HL-60/S4 treated with phorbol 12-myristate 13-acetate at 8.2 ng/mL for 4 days and 3 days (cell line): ENCODE measurements around the gene RNH1.
"Not testable (repeated sequence)": the region's sequence is repeated elsewhere in the genome, so short reads cannot be mapped to it uniquely, and the experiment has no call there.

Experiments
- in situ Hi-C: fragments of 300-500 bp; cut with MboI; formaldehyde crosslinking; loops from 2 replicates; pipeline ENCODE4 v1.15.0; 2022; ENCODE audit warnings: low sequenced_read_pairs

The RNH1 gene

DNA sequence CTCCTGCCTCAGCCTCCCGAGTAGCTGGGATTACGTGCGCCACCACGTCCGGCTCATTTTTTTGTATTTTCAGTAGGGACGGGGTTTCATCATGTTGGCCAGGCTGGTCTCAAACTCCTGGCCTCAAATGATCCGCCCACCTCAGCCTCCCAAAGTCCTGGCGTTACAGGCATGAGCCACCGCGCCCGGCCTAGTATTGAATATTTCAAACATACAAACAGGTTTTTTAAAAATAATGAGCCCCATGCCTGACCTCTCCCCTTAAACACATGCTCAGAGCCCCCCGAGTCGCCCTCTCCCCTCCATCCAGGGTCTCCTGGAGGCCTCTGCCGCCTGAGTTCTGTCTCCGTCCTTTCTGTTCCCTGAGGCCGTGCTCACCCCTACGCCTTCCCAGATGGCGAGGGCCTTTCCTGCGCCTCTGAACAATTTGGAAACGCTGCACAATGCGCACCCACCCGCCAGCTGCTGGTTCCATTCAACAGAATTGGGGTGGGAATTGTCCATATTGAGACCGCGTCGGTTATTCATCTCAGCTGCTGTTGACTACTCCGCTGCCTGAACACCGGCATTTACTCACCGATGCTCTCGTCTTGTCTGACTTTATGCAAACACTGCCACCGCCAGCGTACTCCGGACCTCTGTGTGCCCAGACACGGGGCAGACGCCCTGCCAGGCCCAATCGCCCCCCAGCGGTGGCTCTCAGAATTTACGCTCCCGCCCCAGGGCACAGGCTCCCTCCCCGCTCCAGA, 13.6 kb upstream of the RNH1 start:
- in situ Hi-C loops, result no loop called here

DNA sequence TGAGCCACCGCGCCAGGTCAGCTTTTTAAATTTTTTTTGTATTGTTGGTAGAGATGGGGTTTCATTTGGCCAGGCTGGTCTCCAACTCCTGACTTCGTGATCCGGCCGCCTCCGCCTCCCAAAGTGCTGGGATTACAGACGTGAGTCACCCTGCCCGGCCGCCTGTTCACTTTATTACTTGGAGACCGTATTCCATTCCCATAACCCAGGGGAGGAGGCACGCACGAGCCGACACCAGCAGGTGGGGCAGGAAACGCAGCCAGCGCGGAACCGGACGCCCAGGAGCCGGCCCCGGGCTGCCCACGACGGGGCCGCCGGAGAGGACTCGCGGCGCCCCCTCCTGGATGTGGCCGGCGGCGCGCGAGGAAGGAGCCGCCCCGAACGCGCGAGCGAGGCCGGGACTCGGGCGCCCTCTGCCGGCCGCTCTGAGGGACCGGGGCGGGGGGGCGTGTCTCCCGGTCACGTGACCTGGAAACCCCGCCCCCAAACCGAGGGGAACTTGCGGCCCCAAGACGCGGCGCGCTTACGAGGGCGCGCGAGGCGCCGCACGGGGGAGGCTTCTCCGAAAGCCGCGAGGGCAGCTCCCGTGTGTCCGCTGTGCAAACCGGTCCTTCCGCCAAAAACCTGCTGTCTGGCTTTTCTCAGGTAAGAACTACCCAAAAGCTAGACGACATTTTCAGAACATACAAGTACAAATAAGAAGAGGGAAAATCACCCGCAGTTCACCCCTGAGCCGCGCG, 11.6 kb upstream of the RNH1 start:
- in situ Hi-C loops, result no loop called here

DNA sequence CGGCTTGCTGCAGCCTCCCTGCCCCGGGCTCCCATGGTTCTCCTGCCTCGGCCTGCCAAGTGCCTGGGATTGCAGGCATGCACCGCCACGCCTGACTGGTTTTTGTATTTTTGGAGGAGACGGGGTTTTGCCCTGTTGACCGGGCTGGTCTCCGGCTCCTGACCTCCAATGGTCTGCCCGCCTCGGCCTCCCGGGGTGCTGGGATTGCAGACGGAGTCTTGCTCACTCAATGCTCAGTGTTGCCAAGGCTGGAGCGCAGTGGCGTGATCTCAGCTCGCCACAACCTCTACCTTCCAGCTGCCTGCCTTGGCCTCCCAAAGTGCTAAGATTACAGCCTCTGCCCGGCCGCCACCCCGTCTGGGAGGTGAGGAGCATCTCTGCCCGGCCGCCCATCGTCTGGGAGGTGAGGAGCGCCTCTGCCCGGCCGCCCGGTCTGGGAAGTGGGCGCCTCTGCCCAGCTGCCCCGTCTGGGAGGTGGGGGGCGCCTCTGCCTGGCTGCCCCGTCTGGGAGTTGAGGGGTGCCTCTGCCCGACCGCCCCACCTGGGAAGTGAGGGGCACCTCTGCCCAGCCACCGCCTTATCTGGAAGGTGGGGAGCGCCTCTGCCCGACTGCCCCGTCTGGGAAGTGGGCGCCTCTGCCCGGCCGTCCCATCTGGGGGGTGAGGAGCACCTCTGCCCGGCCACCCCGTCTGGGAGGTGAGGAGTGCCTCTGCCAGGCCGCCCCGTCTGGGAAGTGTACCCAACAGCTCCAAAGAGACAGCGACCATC, 10.1 kb upstream of the RNH1 start:
- in situ Hi-C loops, result not testable (repeated sequence)

DNA sequence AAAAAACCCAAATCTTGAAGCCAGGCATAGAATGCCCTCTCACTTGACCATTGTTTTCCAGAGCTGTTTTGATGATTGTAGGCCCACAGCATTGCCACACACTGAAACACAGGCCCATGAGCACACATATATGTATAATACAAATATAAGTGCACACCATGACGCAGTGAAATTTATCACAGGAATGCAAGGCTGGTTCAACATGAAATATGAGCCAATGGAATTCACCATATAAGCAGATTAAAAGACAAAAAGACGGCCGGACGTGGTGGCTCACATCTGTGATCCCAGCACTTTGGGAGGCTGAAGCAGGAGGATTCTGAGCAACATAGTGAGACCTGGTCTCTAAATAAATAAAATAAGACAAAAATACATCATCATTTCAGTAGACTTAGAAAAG, 9.4 kb upstream of the RNH1 start:
- in situ Hi-C loops, result no loop called here

DNA sequence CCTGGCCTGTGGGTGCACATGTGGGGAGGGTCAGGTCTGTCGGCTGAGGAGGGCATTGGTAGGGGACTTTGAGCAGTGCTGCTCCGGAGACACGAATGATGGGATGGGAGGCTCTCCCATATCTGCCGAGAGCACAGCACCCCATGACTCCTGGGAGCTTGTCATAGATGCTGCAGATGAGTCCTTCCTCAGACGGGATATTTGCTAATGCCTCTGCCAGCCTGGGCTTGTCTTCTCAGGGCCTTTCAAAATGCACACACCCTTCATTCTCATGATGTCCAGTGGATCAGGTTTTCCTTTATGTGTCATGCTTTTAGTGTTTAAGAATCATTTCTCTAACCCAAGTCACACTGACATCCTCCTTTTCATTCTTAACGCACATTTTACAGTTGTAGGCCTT, 8.1 kb upstream of the RNH1 start:
- in situ Hi-C loops, result no loop called here

DNA sequence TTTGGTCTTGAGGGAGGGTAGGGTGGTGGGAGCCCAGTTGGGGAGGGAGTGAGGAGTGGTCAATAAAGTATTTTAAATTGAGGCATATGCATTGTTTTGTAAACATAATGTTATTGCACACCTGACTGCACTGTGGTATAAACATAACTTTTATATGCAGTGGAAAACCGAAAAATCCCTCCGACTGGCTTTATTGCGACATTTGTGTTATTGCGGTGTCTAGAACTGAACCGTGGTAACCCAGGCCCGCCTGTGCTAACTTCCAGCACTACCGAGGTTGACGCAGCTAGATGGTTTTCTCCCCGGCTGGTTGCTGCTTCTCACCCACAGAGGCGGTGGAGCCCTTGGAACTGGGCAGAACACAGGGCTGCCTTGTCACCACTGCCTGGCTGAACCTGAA, 7.6 kb upstream of the RNH1 start:
- in situ Hi-C loops, result no loop called here

DNA sequence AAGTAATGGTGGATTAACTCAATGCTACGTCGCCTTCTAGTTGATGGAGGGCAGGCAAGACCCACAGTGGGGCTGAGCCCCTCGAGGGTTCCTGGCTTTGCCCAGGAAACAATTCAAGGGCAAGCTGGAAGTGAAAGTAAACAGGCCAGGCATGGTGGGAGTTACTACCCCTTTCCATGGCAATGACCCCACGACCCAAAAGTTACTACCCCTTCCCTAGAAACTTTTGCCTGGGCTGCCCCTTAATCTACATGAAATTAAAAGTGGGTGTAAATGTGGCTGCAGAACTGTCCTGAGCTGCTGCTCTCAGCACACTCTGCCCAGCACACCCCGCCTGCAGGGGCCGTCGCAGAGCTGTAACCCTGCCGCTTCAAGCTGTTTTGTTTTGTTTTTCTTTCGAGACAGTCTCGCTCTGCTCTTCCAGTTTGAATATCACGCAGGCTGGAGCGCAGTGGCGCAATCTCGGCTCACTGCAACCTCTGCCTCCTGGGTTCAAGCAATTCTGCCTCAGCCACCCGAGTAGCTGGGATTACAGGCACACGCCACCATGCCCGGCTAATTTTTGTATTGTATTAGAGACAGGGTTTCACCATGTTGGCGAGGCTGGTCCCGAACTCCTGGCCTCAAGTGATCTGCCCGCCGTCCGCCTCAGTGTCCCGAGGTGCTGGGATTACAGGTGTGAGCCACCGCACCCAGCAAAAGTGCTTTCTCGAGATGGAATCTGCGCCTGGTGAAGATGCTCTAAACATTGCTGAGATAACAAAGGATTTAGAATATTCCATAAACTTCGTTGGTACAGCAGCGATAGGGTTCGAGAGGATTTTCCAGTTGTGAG, 5.9 kb upstream of the RNH1 start:
- in situ Hi-C loops, result no loop called here

DNA sequence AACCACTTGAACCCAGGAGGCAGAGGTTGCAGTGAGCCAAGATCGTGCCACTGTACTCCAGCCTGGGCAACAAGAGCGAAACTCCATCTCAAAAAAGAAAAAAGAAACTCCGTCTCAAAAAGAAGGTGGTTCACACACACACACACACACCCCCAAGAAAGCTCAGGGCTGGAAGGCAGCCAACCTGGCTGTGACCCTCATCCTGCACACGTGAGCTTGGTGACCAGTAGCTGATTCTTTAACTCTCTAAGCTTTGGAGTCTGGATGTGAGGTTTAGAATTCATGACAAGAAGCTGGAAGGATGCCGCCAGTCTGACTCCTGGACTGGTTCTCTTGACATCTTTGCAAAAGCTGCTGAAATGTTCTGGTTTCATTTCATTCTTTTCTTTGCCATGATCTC, 1.9 kb upstream of the RNH1 start:
- in situ Hi-C loops, result no loop called here

DNA sequence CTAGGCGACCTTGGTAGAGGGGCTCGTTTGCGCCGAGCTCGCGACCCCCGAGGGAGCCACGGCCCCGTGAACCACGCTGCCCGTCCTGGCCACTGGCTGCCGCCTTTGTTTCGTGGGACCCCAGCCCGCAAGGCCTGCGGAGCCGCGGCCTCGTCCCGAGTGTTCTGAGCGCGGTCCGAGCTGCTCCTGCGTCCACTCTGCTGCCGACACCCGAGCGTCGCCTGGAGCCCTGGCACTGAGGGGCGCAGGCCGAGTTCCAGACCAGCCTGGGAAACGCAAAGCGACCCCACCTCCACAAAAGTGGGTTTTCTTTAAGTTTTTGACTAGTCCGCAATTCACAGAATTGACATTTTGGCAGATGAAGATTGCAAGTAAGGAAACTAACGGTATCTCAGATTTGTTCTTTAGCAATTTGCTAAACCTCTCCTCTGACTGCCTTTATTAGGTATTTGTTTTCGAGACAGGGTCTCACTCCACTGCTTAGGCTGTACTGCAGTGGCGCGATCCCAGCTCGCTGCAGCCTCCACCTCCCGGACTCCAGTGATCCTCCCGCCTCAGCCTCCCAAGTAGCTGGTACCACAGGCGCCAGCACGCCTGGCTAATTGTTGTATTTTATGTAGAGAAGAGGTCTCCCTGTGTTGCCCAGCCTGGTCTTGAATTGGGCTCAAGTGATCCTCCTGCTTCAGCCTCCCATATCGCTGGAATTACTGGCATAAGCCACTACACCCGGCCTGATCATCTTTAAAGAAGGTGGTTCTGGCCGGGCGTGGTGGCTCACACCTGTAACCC, 879 bp upstream of the RNH1 start:
- in situ Hi-C loops, result no loop called here

DNA sequence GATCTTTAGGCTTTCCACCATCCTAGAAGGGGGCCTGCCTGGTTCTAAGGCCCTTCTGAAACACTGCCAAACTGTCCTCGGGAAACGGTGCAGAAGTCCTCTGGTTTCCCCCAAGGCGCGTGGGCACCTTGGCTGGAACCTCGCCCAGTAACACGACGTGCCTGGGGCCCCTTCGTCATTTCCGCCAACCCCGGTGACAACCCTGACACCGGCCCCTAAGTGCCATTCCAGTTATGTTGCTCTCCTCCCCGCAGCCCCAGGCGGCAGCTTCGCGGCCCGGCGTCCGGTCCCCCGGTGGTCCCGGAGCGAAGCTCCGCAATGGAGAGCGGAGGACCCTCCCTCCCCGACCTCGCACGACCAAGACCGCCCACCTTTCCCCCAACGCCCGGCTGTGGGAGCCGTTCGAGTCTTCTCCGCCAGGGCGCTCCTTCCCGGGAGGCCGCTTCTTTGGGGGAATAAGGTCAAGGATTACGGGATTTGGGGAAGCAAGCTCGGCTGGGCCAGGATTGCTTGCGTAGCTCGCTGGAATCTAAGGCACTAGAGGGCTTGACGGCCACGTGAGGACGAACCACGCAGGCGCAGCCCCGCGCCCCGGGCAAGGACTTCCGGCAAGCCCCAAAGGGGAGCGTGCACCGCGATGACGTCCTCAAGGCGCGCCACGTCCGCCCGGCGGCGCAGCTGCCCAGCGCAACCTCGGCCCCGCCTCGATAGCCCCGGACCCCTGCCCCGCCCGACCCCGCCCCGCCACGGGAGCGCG, 626 bp downstream of the RNH1 start:
- in situ Hi-C loops, result no loop called here

DNA sequence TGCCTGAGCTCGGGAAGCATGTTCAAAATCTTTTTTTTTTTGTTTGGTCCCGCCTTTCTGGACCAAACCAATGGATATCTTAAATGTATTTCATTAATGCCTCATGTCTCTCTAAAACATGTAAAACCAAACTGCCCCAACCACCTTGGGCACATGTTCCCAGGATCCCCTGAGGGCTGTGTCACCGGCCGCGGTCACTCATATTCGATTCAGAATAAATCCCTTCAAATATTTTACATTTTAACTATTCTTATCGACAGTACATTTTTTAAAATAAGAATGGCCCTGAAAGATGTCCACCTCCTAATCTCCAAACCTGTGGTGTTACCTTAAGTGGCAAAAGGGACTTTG, 2.1 kb downstream of the RNH1 start:
- in situ Hi-C loops, result no loop called here

DNA sequence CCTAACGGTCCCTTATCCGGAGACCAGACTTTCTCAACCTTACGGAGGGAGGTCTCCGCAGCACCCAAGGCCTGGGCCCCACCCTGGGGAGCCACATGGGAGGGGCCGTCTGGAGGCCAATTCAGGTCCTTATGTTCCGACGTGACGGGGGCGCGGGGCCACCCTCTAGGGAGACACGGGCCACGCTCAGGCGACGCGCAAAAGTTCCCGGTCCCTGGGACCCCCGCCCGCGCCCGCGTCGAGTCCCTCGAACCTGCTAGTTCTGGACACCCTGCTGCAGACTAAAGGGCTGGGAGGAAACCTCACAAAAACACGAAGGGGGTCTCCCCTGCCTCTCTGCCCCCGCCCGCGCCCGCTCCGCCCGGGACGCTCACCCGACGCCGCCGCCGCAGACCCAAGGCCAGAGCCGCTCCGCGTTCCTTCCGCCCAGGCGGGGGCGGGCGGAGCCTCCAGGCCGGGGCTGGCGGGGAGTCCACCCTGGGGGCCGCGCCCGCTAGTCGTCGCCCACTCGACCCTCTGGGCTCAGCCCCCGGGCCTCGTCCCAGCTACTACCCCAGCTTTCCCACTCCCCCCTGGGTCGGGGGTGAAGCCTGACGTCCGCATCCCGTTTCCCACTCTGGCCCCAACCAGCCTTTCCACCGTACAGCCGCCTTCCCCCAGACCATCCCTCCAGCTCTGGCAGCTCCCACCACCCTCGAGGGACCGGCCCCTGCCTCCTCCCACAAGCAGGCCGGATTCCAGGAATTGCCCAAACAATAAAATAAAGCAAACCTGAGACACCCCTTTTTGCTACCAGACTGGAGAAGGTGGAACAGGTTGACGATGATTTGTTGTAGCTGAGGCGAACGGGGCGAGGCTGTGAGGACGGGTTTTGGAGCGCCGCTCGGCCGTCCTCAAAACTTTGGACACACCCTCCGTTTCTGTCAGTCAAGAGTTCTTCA, 2.7 kb downstream of the RNH1 start:
- in situ Hi-C loops, result no loop called here

DNA sequence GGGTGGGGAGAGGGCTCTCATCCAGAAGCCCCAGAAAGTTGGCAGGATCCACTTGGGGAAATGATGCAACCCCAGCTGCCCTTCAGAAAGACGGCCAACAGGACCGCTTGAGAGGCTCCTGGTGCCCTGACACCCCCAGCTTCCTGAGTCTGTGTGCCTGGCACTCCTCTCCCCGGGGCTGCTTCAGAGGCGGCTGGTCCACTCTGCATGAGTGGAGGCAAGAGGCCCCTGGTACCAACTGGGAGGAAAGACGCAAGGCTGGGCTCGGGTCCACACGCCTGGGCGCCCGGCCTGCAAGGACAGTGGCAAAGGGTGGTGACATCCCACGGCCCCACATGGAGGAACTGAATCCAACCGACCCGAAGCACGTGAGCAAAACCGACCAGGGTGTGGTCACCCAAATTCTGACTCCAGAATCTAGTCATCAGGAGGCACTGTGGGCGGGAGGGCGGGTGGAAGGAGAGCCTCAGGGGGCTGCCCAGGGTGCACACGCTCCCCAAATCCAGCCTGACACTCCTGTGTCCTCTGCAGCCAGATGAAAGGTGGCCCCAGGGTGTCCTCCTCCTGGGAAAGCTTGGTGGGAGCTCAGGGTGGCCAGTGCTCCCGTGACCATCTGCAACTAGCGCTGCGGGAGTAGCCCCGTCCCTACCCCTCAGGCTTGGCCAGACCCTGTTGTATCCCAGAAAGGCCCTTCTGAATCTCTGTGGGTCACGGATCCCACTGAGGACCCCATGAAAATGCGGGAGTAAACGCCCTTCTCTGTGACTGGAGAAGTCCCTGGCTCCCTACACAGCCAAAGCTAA, 3.7 kb downstream of the RNH1 start:
- in situ Hi-C loops, result no loop called here

DNA sequence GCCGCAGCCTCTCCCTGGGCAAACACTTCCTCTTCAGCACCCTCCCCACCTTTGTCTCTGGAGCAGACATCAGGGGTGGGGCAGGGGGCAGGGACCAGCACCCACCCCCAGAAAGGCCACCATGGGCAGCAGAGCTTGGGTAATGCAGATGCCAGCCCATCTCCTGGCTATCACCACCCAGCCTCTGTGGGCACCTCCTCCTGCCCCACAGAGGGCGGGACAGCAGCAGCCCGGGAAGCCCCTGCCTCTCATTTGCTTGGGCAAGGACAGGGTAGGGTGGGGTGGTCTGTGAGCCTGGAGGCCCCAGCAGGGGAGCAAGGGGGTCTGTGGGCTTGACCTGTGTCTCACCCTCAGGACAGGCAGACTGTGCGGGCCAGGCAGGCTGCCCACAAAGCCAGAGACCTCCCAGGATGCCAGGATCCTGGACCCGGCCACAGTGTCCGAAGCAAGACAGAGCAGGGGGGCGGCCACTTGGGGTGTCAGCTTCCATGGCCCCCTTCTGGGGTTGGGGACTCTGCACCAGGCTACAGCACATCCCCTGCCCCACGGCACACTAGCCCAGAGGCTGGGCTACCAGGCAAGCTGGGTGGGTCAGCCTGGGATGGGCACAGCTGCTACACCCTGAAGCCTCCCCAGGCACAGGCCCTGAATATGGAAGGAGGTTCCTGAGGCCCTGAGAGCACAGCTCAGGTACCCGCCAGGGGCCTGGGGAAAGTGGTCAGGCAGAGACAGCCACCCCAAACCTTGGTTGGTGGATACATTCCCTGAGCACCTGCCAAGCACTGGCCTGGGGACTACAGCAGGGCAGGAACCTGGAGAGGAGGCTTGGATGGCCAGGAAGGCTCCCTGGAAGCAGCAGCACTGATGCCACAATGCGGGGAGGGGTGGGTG, 4.5 kb downstream of the RNH1 start:
- in situ Hi-C loops, result no loop called here

DNA sequence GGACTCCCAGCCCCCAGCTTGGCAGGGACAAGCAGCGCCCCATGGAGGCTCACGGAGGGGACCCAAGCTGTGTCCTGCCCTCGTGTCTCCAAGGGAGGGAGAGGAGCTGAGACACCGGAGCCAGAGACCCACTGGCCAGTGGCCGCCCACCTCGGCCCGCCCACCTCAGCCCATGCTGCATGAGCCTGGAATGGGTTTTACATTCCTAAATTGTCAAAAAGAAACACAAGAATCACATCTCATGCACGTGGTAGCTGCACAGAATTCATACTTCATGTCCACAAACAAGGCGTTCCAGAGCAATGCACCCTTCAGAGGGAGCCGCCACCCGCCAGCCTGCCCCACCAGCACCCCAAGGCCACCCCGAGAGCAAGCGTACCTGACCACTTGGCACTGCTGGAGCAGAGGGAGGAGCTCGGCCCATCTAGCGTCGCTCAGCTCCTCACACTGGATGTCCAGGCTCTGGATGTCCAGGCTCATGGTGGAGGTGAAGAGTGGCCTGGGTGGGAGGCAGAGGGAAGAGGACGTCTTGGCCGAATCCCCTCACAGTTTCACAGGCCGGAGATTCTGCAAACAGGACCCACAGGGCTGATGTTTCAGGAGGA, 5.3 kb downstream of the RNH1 start:
- in situ Hi-C loops, result no loop called here

DNA sequence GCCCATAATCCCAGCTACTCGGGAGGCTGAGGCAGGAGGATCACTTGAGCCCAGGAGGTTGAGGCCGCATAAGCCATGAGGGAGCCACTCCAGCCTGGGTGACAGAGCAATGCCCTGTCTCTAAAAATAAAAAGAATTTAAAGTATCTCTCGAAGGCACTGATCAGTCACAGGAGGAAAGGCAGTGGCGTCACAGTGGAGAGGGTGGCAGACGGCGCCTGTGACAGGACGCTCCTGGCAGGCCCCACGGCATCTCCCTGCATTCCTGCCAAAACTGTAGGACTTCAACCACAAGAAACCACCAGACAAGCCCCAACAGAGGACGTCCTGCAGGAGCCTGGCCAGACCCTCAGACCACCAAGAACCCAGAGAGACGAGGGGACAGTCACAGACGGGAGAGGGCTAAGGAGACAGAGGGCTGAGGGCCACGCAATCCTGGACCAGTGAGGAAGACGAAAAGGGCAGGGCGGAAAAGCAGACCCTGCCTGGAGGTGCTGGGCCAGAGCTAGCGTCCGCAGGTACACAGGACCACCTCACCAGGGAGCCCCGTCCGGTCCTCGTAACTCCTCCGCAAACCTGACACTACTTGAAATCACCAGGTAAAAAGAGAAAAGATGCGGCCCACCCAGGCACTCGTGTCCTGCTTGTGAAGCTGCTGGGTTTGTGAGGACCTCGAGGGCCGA, 5.9 kb downstream of the RNH1 start:
- in situ Hi-C loops, result no loop called here
